ENCODE results near the gene CHST7.

Gene CHST7

DNA sequence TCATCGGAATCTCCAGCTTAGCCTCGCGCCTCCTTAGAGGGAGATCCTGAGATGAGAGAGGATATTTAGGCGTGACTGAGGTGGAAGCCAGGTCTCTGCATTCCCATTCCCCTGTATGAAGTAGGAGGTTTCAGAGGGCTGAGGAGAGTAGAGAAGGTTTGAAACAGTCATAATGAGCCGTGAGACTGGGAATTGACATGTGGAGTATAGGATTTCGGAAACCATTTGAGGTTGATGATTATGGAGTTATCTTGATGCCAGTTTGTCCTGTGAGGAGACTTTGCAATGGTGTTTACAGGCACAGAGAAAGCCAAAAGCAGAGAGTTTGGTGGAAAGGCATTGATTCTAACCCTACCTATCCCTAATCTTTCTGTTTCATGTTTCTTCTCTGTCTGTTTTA lies 2.0 kb downstream of the CHST7 start:
- Histone ChIP-seq H4K20me1 (ENCODE audit: control insufficient read depth, insufficient read depth, low read depth, low read length) (no peaks in the 10 kb centered on the region), H3K4me2 (ENCODE audit: low read length) (peak overlapping the region; percentile 75), H3K79me2 (ENCODE audit: control insufficient read depth, low read length) (no peaks in the 10 kb centered on the region), H3K4me1 (ENCODE audit: control insufficient read depth, low read length) (peaks cover 50% of the 10 kb centered on the region), H3K9me2 (replicated peaks; ENCODE audit: control insufficient read depth, low read length) (no peaks in the 10 kb centered on the region), H3K27ac (ENCODE audit: low read depth, low read length) (no peak overlapping the region), H3F3A (ENCODE audit: control insufficient read depth, insufficient read depth) (peaks cover 7% of the 10 kb centered on the region; the same call in 1 of the 2 replicates), H3K4me3 (ENCODE audit: low read length) (peak overlapping the region; percentile 34), H3K9me3 (ENCODE audit: control insufficient read depth, insufficient read depth, low read length) (no peaks in the 10 kb centered on the region), H3K27me3 (ENCODE audit: control insufficient read depth, low read length) (peaks cover 34% of the 10 kb centered on the region), H3K36me3 (ENCODE audit: control insufficient read depth, low read length) (no peaks in the 10 kb centered on the region)
- no peak for TF ChIP-seq EZH2phosphoT487 (IDR thresholded peaks at IDR 0.05; ENCODE audit: borderline replicate concordance, low read length)
- TF ChIP-seq, protein P1, sequence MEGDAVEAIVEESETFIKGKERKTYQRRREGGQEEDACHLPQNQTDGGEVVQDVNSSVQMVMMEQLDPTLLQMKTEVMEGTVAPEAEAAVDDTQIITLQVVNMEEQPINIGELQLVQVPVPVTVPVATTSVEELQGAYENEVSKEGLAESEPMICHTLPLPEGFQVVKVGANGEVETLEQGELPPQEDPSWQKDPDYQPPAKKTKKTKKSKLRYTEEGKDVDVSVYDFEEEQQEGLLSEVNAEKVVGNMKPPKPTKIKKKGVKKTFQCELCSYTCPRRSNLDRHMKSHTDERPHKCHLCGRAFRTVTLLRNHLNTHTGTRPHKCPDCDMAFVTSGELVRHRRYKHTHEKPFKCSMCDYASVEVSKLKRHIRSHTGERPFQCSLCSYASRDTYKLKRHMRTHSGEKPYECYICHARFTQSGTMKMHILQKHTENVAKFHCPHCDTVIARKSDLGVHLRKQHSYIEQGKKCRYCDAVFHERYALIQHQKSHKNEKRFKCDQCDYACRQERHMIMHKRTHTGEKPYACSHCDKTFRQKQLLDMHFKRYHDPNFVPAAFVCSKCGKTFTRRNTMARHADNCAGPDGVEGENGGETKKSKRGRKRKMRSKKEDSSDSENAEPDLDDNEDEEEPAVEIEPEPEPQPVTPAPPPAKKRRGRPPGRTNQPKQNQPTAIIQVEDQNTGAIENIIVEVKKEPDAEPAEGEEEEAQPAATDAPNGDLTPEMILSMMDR (IDR thresholded peaks at IDR 0.05; ENCODE audit: low read depth, low read length, poor library complexity, severe bottlenecking), result no peak

DNA sequence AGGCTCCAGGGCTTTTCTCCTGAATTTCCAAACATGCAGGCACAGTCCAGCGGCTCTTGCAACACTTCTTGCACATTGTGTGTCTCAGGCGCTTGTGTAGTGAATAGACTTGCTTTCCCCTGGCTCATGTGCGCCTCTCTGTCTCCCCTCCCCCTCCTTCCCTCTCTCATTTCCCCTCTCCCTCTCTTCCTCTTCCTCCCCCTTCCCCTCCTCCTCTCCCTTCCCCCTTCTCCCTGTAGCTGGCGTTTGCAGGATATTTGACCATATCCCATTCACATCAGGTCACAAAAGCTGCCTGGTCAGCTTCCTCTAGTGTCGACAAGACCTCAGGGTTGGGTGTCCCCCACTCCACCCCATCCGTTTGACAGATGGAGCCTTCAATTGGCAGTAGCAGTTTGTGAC lies 2.4 kb downstream of the CHST7 start:
- peaks cover 50% of the 10 kb centered on the region for H3K4me1 ChIP-seq (ENCODE audit: control insufficient read depth, low read length)
- H3K9me3 ChIP-seq (ENCODE audit: control insufficient read depth, insufficient read depth, low read length), result no peaks in the 10 kb centered on the region
- H3F3A ChIP-seq (ENCODE audit: control insufficient read depth, insufficient read depth), result peaks cover 7% of the 10 kb centered on the region; the same call in 1 of the 2 replicates
- H3K9me2 ChIP-seq (replicated peaks; ENCODE audit: control insufficient read depth, low read length), result no peaks in the 10 kb centered on the region
- TF ChIP-seq, protein P1 (IDR thresholded peaks at IDR 0.05; ENCODE audit: low read depth, low read length, poor library complexity, severe bottlenecking), result no peak
- no peak for TF ChIP-seq EZH2phosphoT487 (IDR thresholded peaks at IDR 0.05; ENCODE audit: borderline replicate concordance, low read length)
- peaks cover 34% of the 10 kb centered on the region for H3K27me3 ChIP-seq (ENCODE audit: control insufficient read depth, low read length)
- H4K20me1 ChIP-seq (ENCODE audit: control insufficient read depth, insufficient read depth, low read depth, low read length), result no peaks in the 10 kb centered on the region
- no peaks in the 10 kb centered on the region for H3K79me2 ChIP-seq (ENCODE audit: control insufficient read depth, low read length)
- H3K4me3 ChIP-seq (ENCODE audit: low read length), result peak overlapping the region; percentile 34
- no peak overlapping the region for H3K27ac ChIP-seq (ENCODE audit: low read depth, low read length)
- H3K36me3 ChIP-seq (ENCODE audit: control insufficient read depth, low read length), result no peaks in the 10 kb centered on the region
- H3K4me2 ChIP-seq (ENCODE audit: low read length), result peak overlapping the region; percentile 75

DNA sequence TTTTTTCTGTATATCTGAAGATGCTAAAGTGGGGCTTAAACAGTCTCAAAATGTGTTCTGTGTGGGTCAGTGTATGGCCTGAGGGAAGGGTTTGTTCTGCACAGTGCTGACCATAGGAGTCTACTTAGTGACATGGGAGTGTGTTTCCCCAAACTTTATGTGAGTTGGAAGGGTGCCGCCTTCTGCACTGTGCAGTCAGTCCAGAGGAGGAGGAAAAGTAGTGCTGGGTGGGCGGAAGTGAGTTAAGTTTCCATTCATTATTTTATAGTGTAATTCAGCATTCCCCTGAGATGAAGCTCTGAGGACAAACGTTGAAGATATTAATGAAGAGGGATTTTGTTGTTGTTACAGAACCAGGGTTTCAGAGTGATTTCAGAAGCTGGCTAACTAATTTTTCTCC lies 2.9 kb downstream of the CHST7 start:
- no peak for TF ChIP-seq EZH2phosphoT487 (IDR thresholded peaks at IDR 0.05; ENCODE audit: borderline replicate concordance, low read length)
- TF ChIP-seq, protein P1 (IDR thresholded peaks at IDR 0.05; ENCODE audit: low read depth, low read length, poor library complexity, severe bottlenecking), result no peak
- Histone ChIP-seq H3K9me2 (replicated peaks; ENCODE audit: control insufficient read depth, low read length) (no peaks in the 10 kb centered on the region), H3K27ac (ENCODE audit: low read depth, low read length) (no peak overlapping the region), H3K27me3 (ENCODE audit: control insufficient read depth, low read length) (peaks cover 34% of the 10 kb centered on the region), H3F3A (ENCODE audit: control insufficient read depth, insufficient read depth) (peaks cover 7% of the 10 kb centered on the region; the same call in 1 of the 2 replicates), H3K4me3 (ENCODE audit: low read length) (peak overlapping the region; percentile 34; the same call in 1 of the 2 replicates), H3K79me2 (ENCODE audit: control insufficient read depth, low read length) (no peaks in the 10 kb centered on the region), H3K9me3 (ENCODE audit: control insufficient read depth, insufficient read depth, low read length) (no peaks in the 10 kb centered on the region), H3K4me2 (ENCODE audit: low read length) (peak overlapping the region; percentile 75), H3K4me1 (ENCODE audit: control insufficient read depth, low read length) (peaks cover 50% of the 10 kb centered on the region), H3K36me3 (ENCODE audit: control insufficient read depth, low read length) (no peaks in the 10 kb centered on the region), H4K20me1 (ENCODE audit: control insufficient read depth, insufficient read depth, low read depth, low read length) (no peaks in the 10 kb centered on the region)

Data from DOHH2 (cell line).